ENCODE results near the gene LEFTY1. TPM values are rescaled to one million over a fixed set of nuclear protein-coding genes. Genes with fewer than 3 reads are reported as not detected.

LEFTY1 gene
- total RNA-seq, 4 donors from 2014 or later: 1.5 to 15.6 (median 5.6) TPM

DNA sequence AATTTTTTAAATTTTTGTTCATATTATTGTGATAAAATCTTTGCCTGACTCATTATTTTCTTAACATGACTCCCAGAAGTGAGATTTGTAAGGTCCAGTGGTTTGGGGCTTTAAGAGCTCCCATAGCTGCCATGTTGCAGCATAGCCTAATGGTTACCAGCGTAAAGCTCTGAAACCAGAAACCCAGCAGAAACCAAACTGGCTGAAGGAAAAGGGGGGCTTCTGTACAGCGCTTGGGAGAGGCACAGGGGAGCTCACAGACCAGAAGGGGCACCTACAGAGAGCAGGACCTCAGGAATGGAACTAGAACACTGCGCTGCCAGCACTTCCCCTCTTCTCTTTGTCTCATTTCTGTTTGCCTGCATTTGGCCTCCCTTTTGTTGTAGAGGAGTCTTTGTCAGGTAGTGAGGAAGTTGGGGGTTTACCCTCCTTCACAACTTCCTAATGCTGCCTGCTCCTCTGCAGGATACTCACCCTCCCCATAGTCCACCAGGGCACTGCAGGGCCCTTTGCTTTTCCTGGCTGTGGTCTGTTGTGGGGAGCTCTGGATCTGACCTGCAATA lies 37.7 kb upstream of the LEFTY1 start:
- no peaks in the 10 kb centered on the region for H3K27me3 ChIP-seq

GRCh38 chr1:225923692-225924555 lies 35.0 kb upstream of the LEFTY1 start, which contains the start of gene PYCR2:
Gene PYCR2 (minus strand): TSS chr1:225924250. CDS start chr1:225924110, 140 bp downstream.
- peak; percentile 92 to 98 (median 97) for DNase-seq
- Histone ChIP-seq H3K4me3 (peak within 1 kb of the TSS; percentile 80 to 96 (median 88)), H3K36me3 (peaks cover 0 to 16% (median 0%) of the 10 kb centered on the region in 3 donors), H3K27me3 (no peaks in the 10 kb centered on the region), H3K9me3 (no peaks in the 10 kb centered on the region), H3K4me1 (peaks cover 0 to 22% (median 6%) of the 10 kb centered on the region in 4 donors), H3K27ac (peak within 1 kb of the TSS; percentile 87 to 95 (median 91))
- TF ChIP-seq, protein P1, sequence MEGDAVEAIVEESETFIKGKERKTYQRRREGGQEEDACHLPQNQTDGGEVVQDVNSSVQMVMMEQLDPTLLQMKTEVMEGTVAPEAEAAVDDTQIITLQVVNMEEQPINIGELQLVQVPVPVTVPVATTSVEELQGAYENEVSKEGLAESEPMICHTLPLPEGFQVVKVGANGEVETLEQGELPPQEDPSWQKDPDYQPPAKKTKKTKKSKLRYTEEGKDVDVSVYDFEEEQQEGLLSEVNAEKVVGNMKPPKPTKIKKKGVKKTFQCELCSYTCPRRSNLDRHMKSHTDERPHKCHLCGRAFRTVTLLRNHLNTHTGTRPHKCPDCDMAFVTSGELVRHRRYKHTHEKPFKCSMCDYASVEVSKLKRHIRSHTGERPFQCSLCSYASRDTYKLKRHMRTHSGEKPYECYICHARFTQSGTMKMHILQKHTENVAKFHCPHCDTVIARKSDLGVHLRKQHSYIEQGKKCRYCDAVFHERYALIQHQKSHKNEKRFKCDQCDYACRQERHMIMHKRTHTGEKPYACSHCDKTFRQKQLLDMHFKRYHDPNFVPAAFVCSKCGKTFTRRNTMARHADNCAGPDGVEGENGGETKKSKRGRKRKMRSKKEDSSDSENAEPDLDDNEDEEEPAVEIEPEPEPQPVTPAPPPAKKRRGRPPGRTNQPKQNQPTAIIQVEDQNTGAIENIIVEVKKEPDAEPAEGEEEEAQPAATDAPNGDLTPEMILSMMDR (IDR thresholded peaks at IDR 0.05): peak in 1 of 6 experiments; percentile 16
- peak; percentile 75 to 90 for TF ChIP-seq POLR2A (IDR thresholded peaks at IDR 0.05)

More for the DNA sequence above, 37.7 kb upstream of the LEFTY1 start:
- Histone ChIP-seq H3K4me1 (peaks cover 0 to 16% (median 6%) of the 10 kb centered on the region in 4 donors), H3K27ac (no peak overlapping the region), H3K9me3 (no peaks in the 10 kb centered on the region), H3K36me3 (peaks cover 0 to 4% (median 0%) of the 10 kb centered on the region in 3 donors), H3K4me3 (no peak overlapping the region)
- TF ChIP-seq, protein P1 (IDR thresholded peaks at IDR 0.05): no peak
- no peak for TF ChIP-seq POLR2A (IDR thresholded peaks at IDR 0.05)
- no peak for DNase-seq

GRCh38 chr1:225923381-225923691 lies 34.4 kb upstream of the LEFTY1 start:
- H3K27me3 ChIP-seq: no peaks in the 10 kb centered on the region
- TF ChIP-seq POLR2A (IDR thresholded peaks at IDR 0.05): no peak
- TF ChIP-seq, protein P1 (IDR thresholded peaks at IDR 0.05): no peak
- peaks cover 0 to 22% (median 6%) of the 10 kb centered on the region in 4 donors for H3K4me1 ChIP-seq
- DNase-seq: peak in 2 of 3 donors; percentile 60 to 66
- H3K4me3 ChIP-seq: peak overlapping the region; percentile 80 to 96 (median 88)
- peak overlapping the region; percentile 87 to 95 (median 91) for H3K27ac ChIP-seq
- H3K36me3 ChIP-seq: peaks cover 0 to 16% (median 0%) of the 10 kb centered on the region in 3 donors
- no peaks in the 10 kb centered on the region for H3K9me3 ChIP-seq

- Histone ChIP-seq H3K9me3 (no peaks in the 10 kb centered on the region), H3K27me3 (no peaks in the 10 kb centered on the region), H3K36me3 (peaks cover 0 to 16% (median 0%) of the 10 kb centered on the region in 3 donors), H3K4me1 (peaks cover 0 to 22% (median 6%) of the 10 kb centered on the region in 4 donors), H3K27ac (no peak overlapping the region), H3K4me3 (no peak overlapping the region)
- DNase-seq: no peak
- TF ChIP-seq, protein P1 (IDR thresholded peaks at IDR 0.05): no peak
- TF ChIP-seq POLR2A (IDR thresholded peaks at IDR 0.05): no peak
These were observed 33.1 kb upstream of the LEFTY1 start for GRCh38 chr1:225921734-225922709.

GRCh38 chr1:225919906-225920305 lies 31.0 kb upstream of the LEFTY1 start:
- Histone ChIP-seq H3K4me1 (peaks cover 0 to 19% (median 6%) of the 10 kb centered on the region in 4 donors), H3K4me3 (no peak overlapping the region), H3K27ac (peak overlapping the region in 1 of 4 donors; percentile 21), H3K36me3 (peaks cover 0 to 16% (median 0%) of the 10 kb centered on the region in 3 donors), H3K27me3 (no peaks in the 10 kb centered on the region), H3K9me3 (no peaks in the 10 kb centered on the region)
- TF ChIP-seq, protein P1 (IDR thresholded peaks at IDR 0.05): no peak
- no peak for TF ChIP-seq POLR2A (IDR thresholded peaks at IDR 0.05)
- DNase-seq: peak in 2 of 3 donors; percentile 35 to 65

All from Peyer's patch (tissue), 4 donors.